Ascending aorta (tissue), 2 donors: ENCODE data around the gene RNF207. TPM values are rescaled to one million over a fixed set of nuclear protein-coding genes. Genes with fewer than 3 reads are reported as not detected.

ENCODE experiments used
- DNase-seq, 2 donors: peaks; one replicate each; pipeline ENCODE4 v3.0.0-alpha.2; 2019; ENCODE audit warnings: low spot score in 2 of 2
- H3K27ac ChIP-seq, 2 donors: fragments of 200-600 bp; sonication (generic); one replicate each; pipeline ENCODE4 v1.5.1; 2016 to 2017; ENCODE audit warnings: mild to moderate bottlenecking in 1 of 2
- H3K27me3 ChIP-seq: fragments of 200-600 bp; sonication (generic); one replicate; pipeline ENCODE4 v1.5.1; 2017
- H3K36me3 ChIP-seq, 2 donors: fragments of 200-600 bp; sonication (generic); one replicate each; pipeline ENCODE4 v1.5.1; 2016
- H3K4me1 ChIP-seq, 2 donors: fragments of 200-600 bp; sonication (generic); one replicate each; pipeline ENCODE4 v1.5.1; 2016 to 2017; ENCODE audit warnings: mild to moderate bottlenecking in 1 of 2
- H3K4me3 ChIP-seq, 2 donors: fragments of 200-600 bp; sonication (generic); one replicate each; pipeline ENCODE4 v1.5.1; 2016 to 2017; ENCODE audit warnings: mild to moderate bottlenecking in 1 of 2
- H3K9me3 ChIP-seq, 2 donors: fragments of 200-600 bp; sonication (generic); one replicate each; pipeline ENCODE4 v1.5.1; 2016
- CTCF ChIP-seq, 3 experiments: fragments of 200-600 bp in 2 of 3; fragments of 450-650 bp in 1 of 3; sonication (generic) in 2 of 3; IDR thresholded peaks; one replicate each; pipeline ENCODE4 v1.5.1; 2016 to 2019; ENCODE audit warnings: antibody characterized with exemption in 3 of 3, mild to moderate bottlenecking in 1 of 3, moderate library complexity in 1 of 3
- intact Hi-C: fragments of 100-400 bp; cut with DNase I; formaldehyde crosslinking; loops from one replicate; pipeline ENCODE4 v1.15.1; 2023
- total RNA-seq: library from RNA; depleted of rRNA; stranded (reverse); fragments of >200 nt; gene quantifications from one replicate; pipeline ENCODE4 v1.1.0, GENCODE V29; 2016

RNF207 gene
- total RNA-seq, 1 donor from 2014 or later: 81.1 TPM

- no peak for DNase-seq
- no peak overlapping the region for H3K27ac ChIP-seq
- H3K36me3 ChIP-seq: no peaks in the 10 kb centered on the region
- peaks cover 6 to 9% of the 10 kb centered on the region in 2 donors for H3K4me1 ChIP-seq
- TF ChIP-seq CTCF (IDR thresholded peaks at IDR 0.05): no peak
- no peaks in the 10 kb centered on the region for H3K27me3 ChIP-seq
- H3K4me3 ChIP-seq: no peak overlapping the region
- intact Hi-C loops: no loop called here
- H3K9me3 ChIP-seq: no peaks in the 10 kb centered on the region
Measured at GRCh38 chr1:6207921-6208320, 2.0 kb downstream of the RNF207 start.

GRCh38 chr1:6208723-6209660, 3.1 kb downstream of the RNF207 start:
- Histone ChIP-seq H3K27me3 (no peaks in the 10 kb centered on the region), H3K4me3 (peak overlapping the region; percentile 42 to 58), H3K4me1 (peaks cover 6 to 9% of the 10 kb centered on the region in 2 donors), H3K36me3 (no peaks in the 10 kb centered on the region), H3K27ac (no peak overlapping the region), H3K9me3 (no peaks in the 10 kb centered on the region)
- intact Hi-C loops: no loop called here
- DNase-seq: no peak
- TF ChIP-seq CTCF (IDR thresholded peaks at IDR 0.05): peak; percentile 12 to 57 (median 40)

- H3K27me3 ChIP-seq: no peaks in the 10 kb centered on the region
Measured at GRCh38 chr1:6209661-6210580, 4.0 kb downstream of the RNF207 start.

GRCh38 chr1:6210591-6211355, 4.9 kb downstream of the RNF207 start:
- no peaks in the 10 kb centered on the region for H3K27me3 ChIP-seq
- no peak for DNase-seq
- no peak for TF ChIP-seq CTCF (IDR thresholded peaks at IDR 0.05)
- no peaks in the 10 kb centered on the region for H3K9me3 ChIP-seq
- H3K4me3 ChIP-seq: no peak overlapping the region
- H3K27ac ChIP-seq: no peak overlapping the region
- H3K4me1 ChIP-seq: peaks cover 6% of the 10 kb centered on the region in 2 donors
- H3K36me3 ChIP-seq: no peaks in the 10 kb centered on the region
- intact Hi-C loops: no loop called here

More at GRCh38 chr1:6209661-6210580, 4.0 kb downstream of the RNF207 start:
- Histone ChIP-seq H3K36me3 (no peaks in the 10 kb centered on the region), H3K27ac (no peak overlapping the region), H3K4me1 (peaks cover 6 to 9% of the 10 kb centered on the region in 2 donors), H3K4me3 (no peak overlapping the region), H3K9me3 (no peaks in the 10 kb centered on the region)
- TF ChIP-seq CTCF (IDR thresholded peaks at IDR 0.05): no peak
- intact Hi-C loops: no loop called here
- no peak for DNase-seq

GRCh38 chr1:6211731-6212130, 5.8 kb downstream of the RNF207 start:
- no peak for TF ChIP-seq CTCF (IDR thresholded peaks at IDR 0.05)
- Histone ChIP-seq H3K4me1 (peaks cover 0 to 6% of the 10 kb centered on the region in 2 donors), H3K27ac (no peak overlapping the region), H3K9me3 (no peaks in the 10 kb centered on the region), H3K4me3 (no peak overlapping the region), H3K36me3 (no peaks in the 10 kb centered on the region), H3K27me3 (no peaks in the 10 kb centered on the region)
- intact Hi-C loops: no loop called here
- DNase-seq: no peak
